CD4-positive, alpha-beta T cell treated with Interleukin-2 at 100 ng/mL for 4 hours (primary cell): ENCODE data around the gene ZRSR2.
"Not testable (repeated sequence)": the region's sequence is repeated elsewhere in the genome, so short reads cannot be mapped to it uniquely, and the experiment has no call there.

ENCODE experiments used
- DNase-seq: peaks from one replicate; pipeline ENCODE4 v3.0.0-alpha.2; 2020; ENCODE audit warnings: low spot score

The ZRSR2 gene

DNA sequence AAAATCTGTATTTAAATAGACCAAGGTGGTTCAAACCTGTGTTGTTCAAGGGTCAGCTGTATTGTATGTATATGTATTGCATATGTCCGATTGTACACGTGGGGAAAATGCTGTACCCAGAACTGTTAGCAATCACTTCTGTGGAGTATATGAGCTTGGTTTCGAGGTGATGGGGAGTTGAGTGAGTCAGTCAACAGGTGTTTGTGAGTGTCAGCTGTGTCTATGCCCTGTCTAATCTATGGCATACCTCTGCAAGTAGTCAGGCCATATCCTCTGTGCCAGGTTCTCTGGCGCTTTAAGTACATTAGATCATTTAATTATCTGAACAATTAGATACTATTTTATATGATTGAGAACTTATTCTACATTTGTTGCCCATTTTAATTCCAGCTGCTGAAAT is 7.4 kb downstream of the ZRSR2 start:
- DNase-seq = no peak

DNA sequence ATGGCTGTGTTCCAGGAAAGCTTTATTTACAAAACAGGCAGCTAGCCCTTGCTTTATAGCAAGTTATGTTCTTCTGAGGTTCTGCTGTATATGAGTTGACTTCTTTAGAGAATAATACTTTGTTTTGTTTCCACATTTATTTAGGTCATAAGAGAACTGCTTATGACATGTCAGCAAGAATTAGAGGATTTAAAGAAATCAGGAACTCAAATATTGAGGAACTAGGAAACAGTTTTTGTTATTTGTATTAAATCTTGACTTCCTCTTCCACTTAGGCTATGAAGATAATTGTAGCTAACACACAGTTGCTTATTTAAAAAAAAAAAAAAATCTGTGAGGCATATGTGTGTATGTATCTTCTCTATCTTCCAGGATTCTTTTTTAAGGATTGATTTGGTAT is 14.3 kb downstream of the ZRSR2 start:
- no peak for DNase-seq

DNA sequence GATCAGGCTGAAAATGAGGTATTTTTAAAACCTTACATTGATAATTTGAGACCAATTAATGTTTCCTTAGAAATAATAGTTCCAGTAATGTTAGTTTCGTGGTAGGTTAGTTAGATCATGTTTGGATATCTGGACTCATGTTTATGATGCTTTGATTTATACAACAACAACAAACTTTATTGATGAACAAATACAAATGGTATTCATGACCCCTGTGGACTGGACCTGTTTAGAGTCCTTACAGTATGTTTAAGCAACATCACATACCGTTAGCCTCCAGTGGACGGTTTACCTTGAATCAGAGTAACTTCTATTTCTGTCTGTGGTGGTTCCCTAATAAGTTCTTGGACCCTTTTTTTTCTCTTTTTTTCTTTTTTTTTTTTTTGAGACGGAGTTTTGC is 18.0 kb downstream of the ZRSR2 start:
- no peak for DNase-seq

DNA sequence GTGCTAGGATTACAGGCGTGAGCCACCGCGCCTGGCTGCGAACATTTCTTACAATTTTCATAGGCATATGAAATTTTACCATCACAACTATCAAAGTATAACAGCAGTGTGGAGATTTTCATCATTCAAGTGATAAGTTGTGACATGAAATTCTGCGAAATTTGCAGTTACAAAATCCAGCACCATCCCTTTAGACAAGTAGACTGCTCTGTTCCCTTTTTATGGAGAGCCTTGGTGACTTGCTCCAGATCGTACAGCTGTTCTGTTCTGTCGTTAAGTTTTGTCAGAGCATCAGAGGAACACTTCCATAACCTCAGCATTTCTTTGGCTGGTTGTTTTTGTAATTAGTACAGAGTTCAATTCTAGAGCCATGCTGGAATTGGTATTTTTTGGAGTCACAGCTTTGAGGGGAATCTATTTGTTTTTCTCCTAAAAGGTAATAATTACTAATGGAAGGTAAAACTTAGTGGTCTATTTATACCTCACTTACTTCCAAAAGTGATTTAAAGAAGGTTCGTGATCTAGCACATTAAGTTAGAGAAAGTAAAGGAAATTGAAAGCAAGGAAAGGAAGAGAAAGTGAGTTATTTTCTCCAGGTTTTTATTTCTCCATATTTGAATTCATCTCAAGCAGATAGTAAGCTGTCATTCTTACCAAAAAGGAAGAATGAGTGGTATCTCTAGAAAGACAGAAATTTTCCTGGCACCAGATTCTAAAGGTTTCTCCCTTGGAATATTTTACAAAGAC is 22.1 kb downstream of the ZRSR2 start:
- DNase-seq = no peak

DNA sequence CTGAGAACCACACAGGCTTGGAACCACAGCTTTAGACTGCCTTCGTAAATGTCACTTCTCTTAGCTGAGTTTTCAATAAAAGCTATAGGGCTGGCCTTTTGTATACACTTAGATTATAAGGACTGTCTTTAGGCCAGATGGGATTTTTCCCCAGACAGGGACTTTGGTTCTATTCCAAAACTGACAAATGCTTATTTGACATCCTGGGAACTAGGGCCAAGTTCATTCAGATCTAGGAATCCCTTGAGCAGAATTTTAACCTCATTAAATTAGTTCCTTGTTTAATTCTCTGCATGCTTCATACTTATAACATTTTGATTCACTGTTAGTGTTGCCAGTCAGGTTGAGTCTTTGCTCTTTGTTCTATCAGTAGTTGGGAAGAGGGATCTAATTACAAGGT is 23.1 kb downstream of the ZRSR2 start:
- no peak for DNase-seq

DNA sequence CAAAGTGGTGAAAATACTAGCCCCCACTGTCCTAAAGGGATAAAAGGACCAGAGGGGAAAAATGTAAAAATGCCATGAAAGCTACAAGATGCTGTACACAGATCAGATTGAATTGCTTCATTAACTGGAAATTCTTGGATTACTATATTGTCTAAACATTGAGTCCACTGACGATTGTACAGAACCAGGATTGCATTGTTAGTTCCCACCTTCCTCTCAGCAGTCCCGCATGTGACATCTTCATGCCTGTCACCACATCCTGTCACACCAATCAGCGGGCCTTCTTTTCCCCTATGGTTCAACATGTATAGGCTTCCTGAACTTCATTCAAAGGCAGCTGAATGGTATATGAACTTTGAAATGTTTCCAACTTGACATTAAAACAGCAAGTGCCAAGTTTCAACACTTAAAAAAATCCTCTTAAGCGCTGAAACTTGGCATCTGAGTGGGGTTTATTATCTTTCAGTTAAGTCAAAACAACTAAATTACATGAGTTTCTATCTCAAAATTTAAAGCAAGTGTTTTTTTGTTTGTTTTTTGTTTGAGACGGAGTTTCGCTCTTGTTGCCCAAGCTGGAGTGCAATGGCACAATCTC is 24.6 kb downstream of the ZRSR2 start:
- no peak for DNase-seq

DNA sequence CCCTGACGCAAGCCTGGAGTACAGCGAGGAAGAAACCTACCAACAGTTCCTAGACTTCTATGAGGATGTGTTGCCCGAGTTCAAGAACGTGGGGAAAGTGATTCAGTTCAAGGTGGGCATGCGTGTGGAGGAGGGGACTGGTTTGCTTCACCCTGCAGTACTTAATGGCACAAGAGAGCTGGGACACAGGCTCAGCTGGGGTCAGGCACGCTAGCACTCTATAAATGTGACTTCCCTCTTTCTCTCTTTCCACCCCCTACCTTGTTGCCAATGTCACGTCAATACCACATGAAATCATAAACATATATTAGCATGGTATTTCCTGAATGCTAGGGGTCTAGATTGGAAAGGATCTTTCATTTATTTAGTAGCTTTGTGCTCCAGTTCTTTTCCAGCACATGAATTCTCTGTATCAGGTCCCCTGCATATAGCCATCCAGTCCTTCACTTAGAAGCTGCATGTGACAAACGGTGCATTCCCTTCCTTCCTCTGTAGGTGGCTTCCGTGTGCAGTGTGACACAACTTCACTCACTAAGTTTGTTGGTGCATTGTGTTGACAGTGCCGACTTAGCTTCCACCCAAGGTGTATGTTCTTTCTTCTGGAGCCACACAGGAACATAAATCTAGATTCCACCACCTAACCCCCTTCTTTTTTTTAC is 25.6 kb downstream of the ZRSR2 start:
- peak; percentile 32 for DNase-seq

DNA sequence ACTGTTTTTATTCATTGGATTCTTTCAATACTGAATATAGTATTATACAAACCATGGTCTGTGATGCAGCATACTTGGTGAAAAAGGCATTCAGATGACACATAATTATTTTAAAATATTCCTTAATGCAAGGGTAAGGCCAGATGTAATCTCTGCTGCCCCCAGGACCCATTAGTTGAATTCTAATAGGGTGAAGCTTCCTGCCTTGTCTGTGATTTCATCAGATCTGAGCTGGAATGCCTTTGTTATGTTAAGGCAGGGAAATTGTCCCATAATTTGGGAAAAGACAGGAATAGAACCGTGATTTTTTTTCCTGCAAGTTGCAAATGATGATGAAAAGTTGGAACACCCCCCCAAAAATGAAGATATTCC is 26.1 kb downstream of the ZRSR2 start:
- no peak for DNase-seq

DNA sequence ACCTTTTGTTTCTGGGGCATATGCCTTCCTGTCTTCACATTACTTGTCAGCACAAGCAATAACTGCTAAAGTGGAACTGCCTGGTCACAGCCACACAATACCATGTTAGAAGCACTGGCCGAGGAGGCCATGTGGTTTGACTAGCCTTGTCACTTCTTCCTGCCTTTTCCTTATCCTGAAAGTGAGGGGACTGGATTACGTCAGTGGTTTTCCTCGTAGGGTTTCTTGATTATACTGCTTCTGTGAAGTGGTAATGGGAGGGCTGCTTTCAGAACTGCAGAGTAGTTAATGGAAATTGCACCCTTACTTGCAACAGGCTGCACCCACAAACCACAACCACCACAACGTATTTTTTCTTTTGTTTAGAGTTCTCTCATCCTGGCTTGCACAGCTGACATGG is 26.6 kb downstream of the ZRSR2 start:
- DNase-seq = peak; percentile 63

DNA sequence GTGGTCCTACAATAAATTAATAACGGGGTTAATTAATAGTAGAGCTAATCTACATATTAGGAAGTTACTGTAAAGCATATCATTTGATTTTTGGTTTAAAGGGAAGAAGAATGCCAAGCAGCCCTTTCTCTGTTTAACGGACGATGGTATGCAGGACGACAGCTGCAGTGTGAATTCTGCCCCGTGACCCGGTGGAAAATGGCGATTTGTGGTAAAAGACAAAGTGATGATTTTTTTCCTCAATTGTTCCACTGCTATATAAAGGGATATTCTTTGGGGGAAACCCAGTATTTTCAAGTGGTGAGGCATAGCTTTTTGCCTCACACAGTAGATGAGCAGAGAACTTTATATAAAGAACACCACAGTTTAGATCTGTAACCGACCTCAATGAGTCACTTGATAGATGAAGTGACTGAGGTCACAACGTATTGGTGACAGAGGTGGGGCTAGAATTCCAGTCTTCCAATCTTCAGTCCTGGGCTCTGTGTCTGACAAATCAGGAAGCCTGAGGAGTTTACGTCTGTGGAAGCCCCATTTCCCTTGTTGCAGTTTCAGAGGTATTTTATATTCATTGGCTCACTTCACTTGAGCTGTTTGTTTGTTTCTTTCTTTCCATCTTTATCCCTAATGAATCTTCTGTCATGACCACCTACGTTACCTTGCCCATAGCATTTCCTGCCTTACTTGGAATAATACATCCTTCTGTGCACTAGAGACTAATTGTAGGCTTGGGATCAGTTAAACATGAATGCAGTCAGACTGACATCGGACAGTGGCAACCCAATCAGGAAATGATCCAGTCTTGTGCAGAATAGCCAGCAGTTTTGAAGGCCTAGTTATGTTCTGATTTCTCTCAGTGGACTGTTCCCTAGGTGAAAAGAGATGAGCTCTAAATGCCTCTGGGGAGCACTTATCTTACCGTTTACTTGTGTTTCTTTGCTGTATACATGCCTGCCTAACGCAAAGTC is 30.1 kb downstream of the ZRSR2 start:
- no peak for DNase-seq

DNA sequence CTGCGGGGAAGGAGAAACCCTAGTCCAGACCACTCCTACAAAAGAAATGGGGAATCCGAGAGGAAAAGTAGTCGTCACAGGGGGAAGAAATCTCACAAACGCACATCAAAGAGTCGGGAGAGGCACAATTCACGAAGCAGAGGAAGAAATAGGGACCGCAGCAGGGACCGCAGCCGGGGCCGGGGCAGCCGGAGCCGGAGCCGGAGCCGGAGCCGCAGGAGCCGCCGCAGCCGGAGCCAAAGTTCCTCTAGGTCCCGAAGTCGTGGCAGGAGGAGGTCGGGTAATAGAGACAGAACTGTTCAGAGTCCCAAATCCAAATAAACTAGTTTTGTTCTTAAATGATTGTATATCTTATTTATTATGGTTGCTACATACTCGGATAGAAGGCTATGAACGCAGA is 32.6 kb downstream of the ZRSR2 start:
- DNase-seq = no peak

DNA sequence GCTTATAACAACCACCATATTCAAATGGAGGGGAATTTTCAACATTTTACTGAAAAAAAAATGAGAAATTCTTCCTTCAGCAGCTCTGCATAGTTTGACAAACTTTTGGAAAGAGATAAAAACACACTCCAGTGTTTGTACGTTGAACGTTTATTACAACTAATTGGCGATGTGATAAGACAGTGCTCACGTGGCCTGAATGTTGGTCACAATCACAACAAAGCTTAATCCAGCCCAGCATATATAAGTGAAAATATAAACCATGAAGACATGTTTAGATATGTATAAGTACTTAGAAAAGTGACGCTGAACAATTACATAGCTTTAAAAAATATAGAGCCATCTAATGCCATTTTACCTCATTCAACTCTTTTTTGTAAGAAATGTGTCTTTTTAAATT is 35.7 kb downstream of the ZRSR2 start:
- no peak for DNase-seq

DNA sequence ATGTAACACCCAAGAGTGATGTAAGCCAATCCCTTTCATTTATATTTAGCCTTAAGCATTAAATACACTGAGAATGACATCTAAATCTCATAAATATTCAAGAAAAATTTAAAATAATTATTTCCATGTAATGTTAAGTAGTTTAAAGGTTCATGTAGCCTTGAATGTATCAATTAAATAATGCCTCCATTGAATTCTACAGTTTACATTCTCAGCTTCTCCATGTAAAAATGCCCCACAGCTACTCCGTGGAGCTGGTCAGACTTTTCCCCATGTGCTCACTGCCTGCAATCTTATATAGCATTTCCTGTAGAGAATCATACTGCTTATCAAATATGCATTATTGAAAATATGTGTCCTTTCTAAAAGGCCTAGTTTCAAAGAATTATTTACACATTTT is 38.9 kb downstream of the ZRSR2 start:
- DNase-seq = no peak

DNA sequence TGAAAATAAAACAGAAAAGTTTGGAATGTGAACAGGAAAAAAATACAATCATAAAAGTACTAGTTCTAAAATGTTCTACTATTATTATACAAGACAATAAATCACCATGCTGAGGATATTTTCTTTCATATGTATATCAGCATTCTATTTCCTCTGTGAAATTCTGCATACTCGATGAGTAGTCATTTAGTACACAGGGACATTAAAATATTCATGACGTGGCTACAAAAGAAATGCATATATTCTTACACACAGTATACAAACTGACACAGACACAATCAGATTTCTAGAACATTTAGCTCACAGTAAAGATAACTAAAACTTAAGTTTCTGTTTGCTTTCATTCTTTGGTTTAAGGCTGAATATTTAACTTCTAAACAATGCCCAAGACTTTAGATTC is 41.1 kb downstream of the ZRSR2 start:
- not testable (repeated sequence) for DNase-seq

DNA sequence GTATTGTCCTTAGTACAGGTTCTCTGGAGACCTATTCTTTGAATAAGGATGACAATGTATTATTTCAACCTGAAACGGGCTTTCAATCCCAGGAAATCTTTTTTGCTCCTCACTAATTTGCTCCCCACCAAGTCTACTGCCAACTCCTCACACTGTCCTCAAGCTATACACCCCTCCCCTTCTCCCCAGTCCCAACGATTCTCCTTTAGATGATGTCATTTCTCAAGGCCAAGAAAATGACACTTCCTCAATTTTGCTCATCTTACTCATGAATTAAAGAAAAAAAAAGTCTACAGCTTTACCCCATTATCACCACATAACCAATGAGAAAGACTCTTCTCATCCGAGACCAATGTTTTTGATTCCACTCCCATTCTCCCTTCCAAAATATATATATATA is 43.8 kb downstream of the ZRSR2 start:
- no peak for DNase-seq

DNA sequence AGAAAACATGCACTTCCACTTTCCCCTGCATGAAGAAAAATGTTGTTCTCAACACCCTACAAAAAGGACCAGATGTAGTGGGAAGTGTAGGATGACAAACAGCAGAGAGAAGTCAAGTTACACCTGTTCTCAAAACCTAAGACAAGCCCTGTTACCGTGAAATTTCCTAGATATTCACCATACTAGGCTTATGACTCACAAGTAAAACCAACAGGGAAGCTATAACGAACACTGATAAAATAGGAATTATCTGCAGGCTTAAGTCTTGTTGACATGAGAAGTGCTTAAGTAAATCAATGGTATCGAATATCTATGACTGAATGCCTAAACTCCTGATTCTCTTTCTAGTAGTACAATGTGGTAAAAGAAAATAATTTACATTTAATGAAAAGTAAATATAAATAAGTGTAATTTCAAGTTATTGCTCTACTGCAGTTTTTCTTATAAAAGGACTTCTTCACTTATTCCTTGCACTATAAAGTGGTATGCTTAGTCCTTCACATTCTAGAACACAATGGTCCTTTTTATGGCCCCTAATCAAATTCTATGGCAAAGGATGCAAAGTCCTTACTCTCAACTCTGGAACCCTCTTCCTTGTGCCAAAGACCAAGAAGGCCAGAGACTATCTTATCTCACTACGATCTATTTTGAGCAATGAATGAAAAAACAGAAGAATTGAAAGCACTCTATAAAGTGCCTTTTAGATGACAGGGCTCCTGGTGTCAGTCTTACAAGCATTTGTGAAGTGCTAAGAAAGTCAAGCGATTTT is 44.7 kb downstream of the ZRSR2 start:
- no peak for DNase-seq

DNA sequence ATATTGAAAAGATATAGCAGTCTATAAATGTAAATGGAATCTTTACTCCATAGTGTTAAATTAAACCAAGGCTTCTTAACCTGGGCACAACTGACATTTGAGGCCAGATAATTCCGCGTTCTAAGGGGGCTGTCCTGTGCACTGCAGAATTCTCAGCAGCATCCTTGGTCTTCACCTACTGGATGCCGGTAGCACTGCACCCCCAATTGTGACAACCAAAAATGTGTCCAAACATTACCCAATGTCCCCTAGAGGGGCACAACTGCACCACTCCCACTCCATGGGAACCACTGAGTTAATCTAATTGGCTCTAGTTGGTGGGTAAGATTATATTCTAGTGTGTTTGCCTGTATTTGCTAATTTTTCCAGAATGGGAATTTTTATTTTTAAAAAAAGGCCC is 47.7 kb downstream of the ZRSR2 start:
- no peak for DNase-seq

DNA sequence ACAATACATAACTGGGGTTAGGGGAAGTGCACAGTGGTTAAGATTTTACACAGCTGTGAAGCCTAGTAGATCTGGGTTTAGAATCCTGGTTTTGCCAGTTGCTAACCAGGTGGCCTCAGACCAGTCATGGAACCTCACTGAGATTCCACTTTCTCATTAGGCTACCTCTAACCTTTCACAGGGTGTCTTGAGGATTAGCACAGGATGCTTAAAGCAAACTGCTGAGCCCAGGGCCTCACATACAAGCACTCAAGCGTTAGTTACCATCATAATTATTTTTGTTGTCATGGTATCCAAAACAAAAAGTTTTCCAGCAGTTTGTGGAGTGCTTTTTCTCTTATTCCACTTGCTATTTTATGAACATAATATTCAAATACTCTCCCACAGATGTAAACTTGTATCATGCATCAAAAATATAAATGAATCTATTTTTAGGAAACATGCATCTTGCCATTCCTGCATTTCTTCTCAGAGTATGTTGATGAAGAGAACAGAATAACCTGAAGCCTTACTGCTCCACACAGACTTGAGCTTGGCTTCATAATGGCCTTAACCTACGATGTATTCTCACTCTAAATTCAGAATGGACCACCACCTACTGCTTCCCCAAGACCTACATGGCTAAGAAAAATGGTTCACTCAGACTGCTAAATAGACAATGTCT is 51.7 kb downstream of the ZRSR2 start:
- DNase-seq = no peak

DNA sequence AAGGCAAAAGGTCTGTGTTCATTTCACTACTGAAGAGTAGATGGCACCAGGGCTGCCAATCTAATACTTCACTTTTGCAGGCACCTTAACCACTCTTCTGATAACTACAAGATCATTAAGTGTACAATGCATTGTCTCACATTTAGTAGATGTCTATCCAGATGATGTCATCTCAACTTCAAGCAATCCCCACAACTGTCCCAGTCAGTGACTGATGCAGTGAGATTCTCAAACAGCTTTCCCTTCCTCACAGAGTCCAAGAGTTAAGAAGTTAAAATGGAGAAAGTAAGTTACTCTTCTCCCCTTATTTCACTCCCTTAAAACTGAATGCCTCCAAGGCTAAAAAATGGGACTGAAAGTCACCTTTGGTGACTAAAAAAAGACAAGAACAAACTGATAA is 53.7 kb downstream of the ZRSR2 start:
- no peak for DNase-seq

DNA sequence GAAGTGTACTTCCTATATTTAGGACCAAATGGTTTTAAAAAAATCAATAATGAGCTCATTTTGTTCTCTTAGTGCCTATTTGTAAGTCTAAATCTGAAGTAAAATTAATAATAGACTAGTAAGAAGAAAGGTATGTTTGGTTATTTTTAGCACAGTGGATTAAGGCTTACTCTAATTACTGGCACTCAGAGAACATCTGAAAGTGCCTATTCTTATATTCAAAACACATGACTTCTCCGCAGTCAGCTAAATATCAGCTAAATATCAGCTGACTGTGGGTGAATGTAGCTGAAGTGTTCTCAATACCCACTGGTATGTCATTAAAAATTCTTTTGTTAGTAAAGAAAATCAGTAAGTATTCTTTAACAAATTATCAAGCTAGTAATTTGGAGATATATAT is 58.3 kb downstream of the ZRSR2 start:
- no peak for DNase-seq

DNA sequence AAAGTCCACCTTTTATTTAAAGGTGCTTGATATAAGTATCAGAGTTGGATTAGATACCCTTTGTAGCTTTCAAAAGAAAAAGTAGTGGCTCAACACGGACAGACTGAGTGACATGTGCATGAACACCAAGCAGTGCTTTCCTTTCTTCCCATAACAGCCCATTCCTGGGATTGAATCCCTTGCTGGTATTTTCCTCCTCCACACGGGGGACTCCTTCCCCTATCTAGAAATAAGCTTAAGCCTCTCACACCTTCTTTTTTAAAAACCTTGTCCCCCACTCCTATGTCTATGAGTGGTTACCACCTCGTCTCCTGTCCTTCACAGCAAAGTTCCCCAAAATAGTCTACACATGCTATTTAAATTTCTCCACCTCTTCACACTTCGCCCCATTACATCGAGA is 59.3 kb downstream of the ZRSR2 start:
- DNase-seq = no peak
